HG03095 (cell line): ENCODE measurements around the gene TUBB4B.

Experiments
- ATAC-seq: cut with Tn5 transposase; IDR thresholded peaks from one replicate; pipeline ENCODE4 v1.9.1; 2021; ENCODE audit warnings: moderate library complexity; ENCODE audit not compliant: unreplicated experiment

TUBB4B gene

DNA sequence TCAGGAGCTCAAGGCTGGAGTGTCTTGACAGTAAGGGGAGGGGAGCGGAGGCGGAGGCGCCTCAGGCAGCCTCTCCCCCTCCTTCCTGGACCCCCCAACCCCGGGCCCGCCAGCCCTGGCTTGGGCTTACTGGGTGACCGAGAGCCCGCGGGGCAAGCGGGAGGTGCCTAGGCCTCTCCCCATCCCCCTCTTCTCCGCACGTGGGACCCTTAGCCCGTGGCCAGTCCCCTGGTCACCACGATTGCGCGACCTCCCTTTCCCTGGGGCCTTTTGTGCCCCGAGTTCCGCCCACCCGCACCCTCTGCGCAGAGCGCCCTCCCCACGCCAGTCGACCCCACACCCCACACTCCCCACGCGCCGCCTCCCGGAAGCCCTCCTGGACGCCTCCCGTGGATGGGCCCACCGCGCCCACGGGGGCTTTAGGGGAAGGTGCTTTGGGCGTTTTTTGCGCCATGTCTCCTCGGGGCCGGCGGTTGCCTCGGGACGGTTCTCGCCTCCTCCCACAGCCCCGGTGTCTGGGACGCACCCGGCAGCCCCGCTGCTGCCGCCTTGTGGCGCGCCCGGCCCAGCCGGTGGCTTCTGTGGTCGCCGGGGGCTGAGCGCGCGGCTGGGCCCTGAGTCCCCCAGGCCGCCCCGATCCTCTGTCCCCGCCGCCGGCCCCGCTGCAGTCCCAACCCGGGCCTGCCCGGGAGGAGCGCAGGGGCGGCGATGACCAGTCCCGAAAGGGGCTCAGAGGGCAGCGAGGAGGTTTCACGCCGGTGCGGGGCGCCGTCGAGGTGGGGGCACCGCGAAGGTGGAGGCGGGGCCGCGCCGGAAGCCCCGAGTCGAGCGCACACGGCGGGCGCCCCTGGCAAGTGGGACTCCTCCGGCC, 39.6 kb downstream of the TUBB4B start:
- ATAC-seq, result no peak

- ATAC-seq, result no peak
Observed at GRCh38 chr9:137281345-137282116, 40.4 kb downstream of the TUBB4B start.

DNA sequence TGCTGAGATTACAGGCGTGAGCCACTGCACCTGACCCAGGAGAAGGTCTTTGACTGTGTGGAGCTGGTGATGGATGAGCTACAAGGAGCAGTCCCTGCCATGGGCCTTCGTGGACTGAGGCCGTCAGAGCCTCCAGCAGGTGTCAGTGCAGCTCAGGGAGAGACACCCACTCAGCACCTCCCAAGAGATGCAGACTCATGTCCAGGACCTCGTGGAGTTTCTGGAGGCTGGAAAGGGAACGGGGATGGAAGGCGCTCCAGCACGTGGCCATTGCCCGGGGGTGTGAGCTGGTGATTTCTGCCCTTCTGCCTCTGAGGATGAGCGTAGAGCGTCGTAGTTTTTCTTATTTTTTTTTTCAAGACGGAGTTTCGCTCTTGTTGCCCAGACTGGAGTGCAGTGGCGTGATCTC, 45.9 kb downstream of the TUBB4B start:
- no peak for ATAC-seq

DNA sequence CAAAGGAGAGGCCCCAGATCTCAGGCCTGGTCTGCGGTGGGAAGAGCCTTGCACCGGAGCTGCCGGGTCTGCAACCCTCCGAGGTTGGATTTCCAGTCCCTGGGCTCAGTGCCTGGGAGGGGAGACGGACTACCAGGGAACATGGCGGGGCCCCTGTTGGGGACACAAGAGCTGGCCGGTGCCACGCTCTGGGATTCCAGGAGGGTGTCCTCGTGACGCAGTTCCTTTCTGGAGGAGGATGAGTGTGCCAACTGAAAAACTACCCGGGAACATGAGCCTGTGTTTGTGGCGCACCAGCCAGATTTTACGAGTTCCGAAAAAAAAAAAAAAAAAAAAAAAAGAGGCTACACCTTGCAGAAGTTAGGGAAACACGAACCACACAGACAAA, 52.0 kb downstream of the TUBB4B start:
- ATAC-seq, result no peak
